Measurements from ENCODE around the gene MRPS12.

DNA sequence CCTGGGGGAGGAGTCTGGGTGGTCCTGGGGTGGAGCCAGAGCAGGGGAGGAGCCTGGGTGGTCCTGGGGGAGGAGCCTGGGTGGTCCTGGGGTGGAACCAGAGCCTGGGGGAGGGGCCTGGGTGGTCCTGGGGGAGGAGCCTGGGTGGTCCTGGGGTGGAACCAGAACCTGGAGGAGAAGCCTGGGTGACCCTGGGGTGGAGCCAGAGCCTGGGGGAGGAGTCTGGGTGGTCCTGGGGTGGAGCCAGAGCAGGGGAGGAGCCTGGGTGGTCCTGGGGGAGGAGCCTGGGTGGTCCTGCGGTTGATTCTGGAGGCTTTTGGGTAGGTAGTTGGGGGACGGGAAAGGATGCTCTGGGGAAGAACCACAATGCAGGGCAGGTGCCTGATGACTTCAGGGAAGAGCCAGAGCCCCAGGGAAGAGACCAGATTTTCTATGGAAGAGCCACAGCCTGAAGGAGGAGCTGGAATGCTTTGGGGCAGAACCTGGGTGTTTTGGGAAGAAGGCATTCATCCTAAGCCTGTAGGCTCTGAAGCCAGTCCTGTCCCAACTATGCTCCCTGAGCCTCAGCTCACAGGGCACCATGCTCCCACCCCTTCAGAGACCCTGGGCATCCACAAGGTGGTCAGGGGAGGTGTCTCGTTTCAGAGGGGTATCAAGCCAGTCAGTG lies 15.0 kb downstream of the MRPS12 start:
- TF ChIP-seq, protein P1, sequence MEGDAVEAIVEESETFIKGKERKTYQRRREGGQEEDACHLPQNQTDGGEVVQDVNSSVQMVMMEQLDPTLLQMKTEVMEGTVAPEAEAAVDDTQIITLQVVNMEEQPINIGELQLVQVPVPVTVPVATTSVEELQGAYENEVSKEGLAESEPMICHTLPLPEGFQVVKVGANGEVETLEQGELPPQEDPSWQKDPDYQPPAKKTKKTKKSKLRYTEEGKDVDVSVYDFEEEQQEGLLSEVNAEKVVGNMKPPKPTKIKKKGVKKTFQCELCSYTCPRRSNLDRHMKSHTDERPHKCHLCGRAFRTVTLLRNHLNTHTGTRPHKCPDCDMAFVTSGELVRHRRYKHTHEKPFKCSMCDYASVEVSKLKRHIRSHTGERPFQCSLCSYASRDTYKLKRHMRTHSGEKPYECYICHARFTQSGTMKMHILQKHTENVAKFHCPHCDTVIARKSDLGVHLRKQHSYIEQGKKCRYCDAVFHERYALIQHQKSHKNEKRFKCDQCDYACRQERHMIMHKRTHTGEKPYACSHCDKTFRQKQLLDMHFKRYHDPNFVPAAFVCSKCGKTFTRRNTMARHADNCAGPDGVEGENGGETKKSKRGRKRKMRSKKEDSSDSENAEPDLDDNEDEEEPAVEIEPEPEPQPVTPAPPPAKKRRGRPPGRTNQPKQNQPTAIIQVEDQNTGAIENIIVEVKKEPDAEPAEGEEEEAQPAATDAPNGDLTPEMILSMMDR (IDR thresholded peaks at IDR 0.05; ENCODE audit: low read depth, low read length): no peak
- TF ChIP-seq, protein P2, sequence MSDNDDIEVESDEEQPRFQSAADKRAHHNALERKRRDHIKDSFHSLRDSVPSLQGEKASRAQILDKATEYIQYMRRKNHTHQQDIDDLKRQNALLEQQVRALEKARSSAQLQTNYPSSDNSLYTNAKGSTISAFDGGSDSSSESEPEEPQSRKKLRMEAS (IDR thresholded peaks at IDR 0.05; ENCODE audit: low read depth, low read length): no peak

Measured in NB4 (cell line).